Measurements from ENCODE around the gene SLC27A3.
A peak's percentile ranks its signal among the peaks of the same experiment; 100 is the strongest.
"Not testable (repeated sequence)": the region's sequence is repeated elsewhere in the genome, so short reads cannot be mapped to it uniquely, and the experiment has no call there.

The SLC27A3 gene

GRCh38 chr1:153763365-153764225 is 11.6 kb upstream of the SLC27A3 start:
- no peak for DNase-seq

- DNase-seq, result no peak
Measured at GRCh38 chr1:153764310-153764709, 10.9 kb upstream of the SLC27A3 start.

GRCh38 chr1:153766663-153767062 is 8.5 kb upstream of the SLC27A3 start:
- DNase-seq, result not testable (repeated sequence)

GRCh38 chr1:153767519-153767918 is 7.7 kb upstream of the SLC27A3 start:
- DNase-seq, result no peak

- DNase-seq, result no peak
Measured at GRCh38 chr1:153768316-153769181, 6.7 kb upstream of the SLC27A3 start.

- no peak for DNase-seq
Measured at GRCh38 chr1:153769221-153769620, 6.0 kb upstream of the SLC27A3 start.

GRCh38 chr1:153770797-153771196 is 4.4 kb upstream of the SLC27A3 start:
- no peak for DNase-seq

GRCh38 chr1:153771261-153771660 is 3.9 kb upstream of the SLC27A3 start:
- no peak for DNase-seq

GRCh38 chr1:153771841-153772593 is 3.2 kb upstream of the SLC27A3 start:
- no peak for DNase-seq

- DNase-seq, result no peak
Measured at GRCh38 chr1:153773096-153773921, 1.9 kb upstream of the SLC27A3 start.

GRCh38 chr1:153774026-153774595 is 1.1 kb upstream of the SLC27A3 start:
- DNase-seq, result no peak

- DNase-seq, result peak; percentile 56
Measured at GRCh38 chr1:153775458-153776327, 486 bp downstream of the SLC27A3 start.

GRCh38 chr1:153776352-153776751 is 1.1 kb downstream of the SLC27A3 start:
- no peak for DNase-seq

- DNase-seq, result no peak
Measured at GRCh38 chr1:153776845-153777370, 1.7 kb downstream of the SLC27A3 start.

- DNase-seq, result no peak
Measured at GRCh38 chr1:153777648-153778047, 2.4 kb downstream of the SLC27A3 start.

GRCh38 chr1:153778051-153778823 is 3.0 kb downstream of the SLC27A3 start:
- DNase-seq, result no peak

- no peak for DNase-seq
Measured at GRCh38 chr1:153778824-153779519, 3.8 kb downstream of the SLC27A3 start.

- no peak for DNase-seq
Measured at GRCh38 chr1:153779781-153780541, 4.8 kb downstream of the SLC27A3 start.
